A549 (cell line): ENCODE results near the gene SEMA7A. TPM values are rescaled to one million over a fixed set of nuclear protein-coding genes. Genes with fewer than 3 reads are reported as not detected.

Experiments
- ATAC-seq, 2 experiments: fragments of 200-7000 bp in 1 of 2; fragments of >200 bp in 1 of 2; cut with Nextera tagmentation in 1 of 2; cut with Tn5 transposase in 1 of 2; 3 replicates each; pipeline versions ENCODE4 v1.8.0 to v1.9.1; 2018 to 2020; ENCODE audit warnings: mild to moderate bottlenecking in 1 of 2, moderate library complexity in 1 of 2
- CTCF ChIA-PET: fragments of 300-600 bp; sonication (Branson Sonifier 250); formaldehyde crosslinking; extraction: SDS; loops from one replicate; lab custom pipeline; 2021; ENCODE audit warnings: antibody characterized with exemption, inconsistent platforms; lab: Yijun Ruan, JAX
- POLR2A ChIA-PET: fragments of 350-600 bp; formaldehyde crosslinking; extraction: SDS; loops from one replicate; lab custom pipeline; 2021; ENCODE audit warnings: antibody characterized with exemption, inconsistent platforms; lab: Yijun Ruan, JAX
- DNase-seq, 2 experiments: peaks; one replicate each; pipeline versions ENCODE4 v3.0.0 to v3.0.0-alpha.2; 2011 to 2016; ENCODE audit warnings: low read depth in 1 of 2, low spot score in 1 of 2
- FAIRE-seq: peaks from 2 replicates; lab custom pipeline; 2011; peaks lifted over from hg19 to GRCh38; lab: Jason Lieb, UNC
- H3K27ac ChIP-seq, 2 experiments: fragments of >200 bp; sonication (Bioruptor Twin); formaldehyde crosslinking; 3 replicates each; pipeline ENCODE4 v1.5.1; 2016 to 2017
- H3K4me1 ChIP-seq: fragments of >200 bp; sonication (Bioruptor Twin); formaldehyde crosslinking; 3 replicates; pipeline ENCODE4 v1.6.1; 2016
- H3K4me2 ChIP-seq: fragments of >200 bp; sonication (Bioruptor Twin); formaldehyde crosslinking; 3 replicates; pipeline ENCODE4 v1.6.1; 2016
- H3K4me3 ChIP-seq: fragments of >200 bp; sonication (Bioruptor Twin); formaldehyde crosslinking; 3 replicates; pipeline ENCODE4 v1.5.1; 2016
- H3K9me3 ChIP-seq: fragments of >200 bp; sonication (Bioruptor Twin); formaldehyde crosslinking; 3 replicates; pipeline ENCODE4 v1.6.1; 2016
- BCL3 ChIP-seq: fragments of >200 bp; sonication (Bioruptor Twin); formaldehyde crosslinking; IDR thresholded peaks from 3 replicates; pipeline ENCODE4 v1.6.1; 2016
- BHLHE40 ChIP-seq: IDR thresholded peaks from 2 replicates; pipeline ENCODE4 v1.6.1; 2012; ENCODE audit warnings: low read depth, low read length, inconsistent platforms
- CEBPB ChIP-seq, 2 experiments: fragments of >200 bp in 1 of 2; sonication (Bioruptor Twin) in 1 of 2; formaldehyde crosslinking in 1 of 2; IDR thresholded peaks; 2 replicates each; pipeline ENCODE4 v1.6.1; 2012 to 2016
- CHD2 ChIP-seq: fragments of 150-350 bp; IDR thresholded peaks from 2 replicates; pipeline ENCODE4 v1.6.1; 2014; ENCODE audit warnings: low read length; ENCODE audit not compliant: partially characterized antibody
- CHD4 ChIP-seq: fragments of 200-600 bp; sonication (generic); IDR thresholded peaks from 2 replicates; pipeline ENCODE4 v1.6.1; 2016; ENCODE audit warnings: antibody characterized with exemption, mild to moderate bottlenecking, borderline replicate concordance
- CTCF ChIP-seq: fragments of >200 bp; sonication (Bioruptor Twin); formaldehyde crosslinking; IDR thresholded peaks from 3 replicates; pipeline ENCODE4 v1.5.1; 2016
- ELK1 ChIP-seq: fragments of 150-350 bp; IDR thresholded peaks from 2 replicates; pipeline ENCODE4 v1.6.1; 2014; ENCODE audit warnings: low read depth, mild to moderate bottlenecking, low read length
- FOSL2 ChIP-seq, 2 experiments: fragments of 450-650 bp in 1 of 2; fragments of >200 bp in 1 of 2; sonication (Bioruptor Twin) in 1 of 2; formaldehyde crosslinking; IDR thresholded peaks; 2 replicates each; pipeline versions ENCODE4 v1.5.0 to v1.6.1; 2016 to 2020; ENCODE audit warnings: mild to moderate bottlenecking in 1 of 2, moderate library complexity in 1 of 2
- GATA3 ChIP-seq: IDR thresholded peaks from 2 replicates; pipeline ENCODE4 v1.6.1; 2012; ENCODE audit warnings: borderline replicate concordance
- HDAC2 ChIP-seq: fragments of 200-600 bp; sonication (generic); IDR thresholded peaks from 2 replicates; pipeline ENCODE4 v1.6.1; 2016
- HES2 ChIP-seq: fragments of >200 bp; sonication (Bioruptor Twin); formaldehyde crosslinking; IDR thresholded peaks from 2 replicates; pipeline ENCODE4 v1.6.1; 2016
- HMGXB4 ChIP-seq: fragments of 250-450 bp; sonication (Bioruptor Pico); IDR thresholded peaks from 2 replicates; pipeline ENCODE4 v1.5.0; 2021; ENCODE audit warnings: mild to moderate bottlenecking, moderate library complexity, borderline replicate concordance
- HOXB13 ChIP-seq: fragments of 250-450 bp; sonication (Bioruptor Pico); IDR thresholded peaks from 2 replicates; pipeline ENCODE4 v1.5.0; 2020; ENCODE audit warnings: low read depth, mild to moderate bottlenecking, moderate library complexity
- JUN ChIP-seq, 2 experiments: fragments of >200 bp; sonication (Bioruptor Twin); formaldehyde crosslinking; IDR thresholded peaks; 2 replicates in 1 of 2; 3 replicates in 1 of 2; pipeline ENCODE4 v1.6.1; 2016 to 2017
- KDM5A ChIP-seq: fragments of 200-600 bp; sonication (generic); IDR thresholded peaks from 2 replicates; pipeline ENCODE4 v1.6.1; 2016; ENCODE audit warnings: antibody characterized with exemption, mild to moderate bottlenecking
- MAZ ChIP-seq: fragments of 150-350 bp; IDR thresholded peaks from 2 replicates; pipeline ENCODE4 v1.6.1; 2014; ENCODE audit warnings: antibody characterized with exemption, low read depth, low read length, borderline replicate concordance
- MYC ChIP-seq: IDR thresholded peaks from 2 replicates; pipeline ENCODE4 v1.6.1; 2012; ENCODE audit warnings: mild to moderate bottlenecking, inconsistent platforms, low read length, improper control_type of control experiment, borderline replicate concordance
- NR3C1 ChIP-seq: fragments of >200 bp; sonication (Bioruptor Twin); formaldehyde crosslinking; IDR thresholded peaks from 3 replicates; pipeline ENCODE4 v1.6.1; 2017
- POLR2A ChIP-seq: IDR thresholded peaks from 2 replicates; pipeline ENCODE4 v1.6.1; 2012; ENCODE audit warnings: mild to moderate bottlenecking, low read length
- RARB ChIP-seq: fragments of 250-450 bp; sonication (Bioruptor Pico); IDR thresholded peaks from 2 replicates; pipeline ENCODE4 v1.8.0; 2021; ENCODE audit warnings: mild to moderate bottlenecking, moderate library complexity
- RCOR1 ChIP-seq: fragments of 150-350 bp; IDR thresholded peaks from 2 replicates; pipeline ENCODE4 v1.6.1; 2014; ENCODE audit warnings: antibody characterized with exemption, low read length, low read depth
- SREBF2 ChIP-seq: fragments of 450-650 bp; IDR thresholded peaks from 2 replicates; pipeline ENCODE4 v1.6.1; 2014; ENCODE audit warnings: mild to moderate bottlenecking, moderate library complexity
- TFCP2L1 ChIP-seq: fragments of 250-450 bp; sonication (Bioruptor Pico); IDR thresholded peaks from 2 replicates; pipeline ENCODE4 v1.5.0; 2021; ENCODE audit warnings: mild to moderate bottlenecking
- TP53 ChIP-seq: fragments of 250-450 bp; sonication (Bioruptor Pico); IDR thresholded peaks from 2 replicates; pipeline ENCODE4 v1.5.0; 2021; ENCODE audit warnings: mild to moderate bottlenecking, moderate library complexity
- USF2 ChIP-seq: fragments of 450-650 bp; IDR thresholded peaks from 2 replicates; pipeline ENCODE4 v1.6.1; 2014; ENCODE audit warnings: antibody characterized with exemption
- ZC3H11A ChIP-seq: fragments of 450-650 bp; IDR thresholded peaks from 2 replicates; pipeline ENCODE4 v1.6.1; 2014; ENCODE audit warnings: antibody characterized with exemption, mild to moderate bottlenecking
- ZFP36 ChIP-seq: fragments of 450-650 bp; IDR thresholded peaks from 2 replicates; pipeline ENCODE4 v1.6.1; 2014; ENCODE audit warnings: borderline replicate concordance; ENCODE audit not compliant: partially characterized antibody
- ZNF302 ChIP-seq: fragments of 250-450 bp; sonication (Bioruptor Pico); IDR thresholded peaks from 2 replicates; pipeline ENCODE4 v1.9.0; 2021; ENCODE audit warnings: inconsistent platforms, mild to moderate bottlenecking, moderate library complexity
- ZSCAN20 ChIP-seq: fragments of 250-450 bp; sonication (Bioruptor Pico); IDR thresholded peaks from 2 replicates; pipeline ENCODE4 v1.8.0; 2022; ENCODE audit warnings: mild to moderate bottlenecking, moderate library complexity
- WGBS: methylation state at CpG from one replicate; pipeline ENCODE4 v1.1.6; 2017; ENCODE audit errors: missing lambda C conversion rate; 5-methylcytosine and 5-hydroxymethylcytosine counted together
- polyA plus RNA-seq, 4 experiments: library from polyadenylated mRNA; depleted of rRNA in 3 of 4; stranded (reverse); fragments of >200 nt; fragmentation: RNase III in 1 of 4; extraction: RNeasy Plus Mini Kit Qiagen cat#74134 plus additional on column Dnase treatment in 1 of 4; gene quantifications; 2 replicates in 3 of 4; 3 replicates in 1 of 4; pipeline ENCODE4 v1.2.3, GENCODE V29; 2011 to 2017

Gene SEMA7A
- polyA plus RNA-seq, 2 of the 4 experiments (the other 2 are of a cell fraction) = 0.44 to 1.2 TPM

- FAIRE-seq = no peak
Observed at GRCh38 chr15:74384566-74384880, 49.2 kb downstream of the SEMA7A start.

GRCh38 chr15:74383695-74384565 lies 49.8 kb downstream of the SEMA7A start:
- peak overlapping the region in 1 of 2 experiments; percentile 42; a peak in 2 of 6 replicates for H3K27ac ChIP-seq
- CTCF ChIA-PET = interaction anchor here (0.7 to 23.0 kb wide), 6 partner anchors 9 to 108 kb away, joined by 3 to 681 read pairs (median 4); partner anchors contain the start of gene SEMA7A
- peaks cover 13% of the 10 kb centered on the region for H3K4me1 ChIP-seq
- H3K9me3 ChIP-seq = no peaks in the 10 kb centered on the region
- POLR2A ChIA-PET = no interaction called here
- DNase-seq (peak in 1 of 2 experiments; percentile 33), ATAC-seq (peak in 1 of 2 experiments; percentile 7; a peak in 1 of 6 replicates), FAIRE-seq (no peak)
- no peak overlapping the region for H3K4me3 ChIP-seq
- 62% methylated on average over 8 of the region's 8 CpGs for WGBS
- no peak overlapping the region for H3K4me2 ChIP-seq
- TF ChIP-seq BHLHE40 (no peak), SREBF2 (no peak), CHD4 (no peak), ZC3H11A (no peak), KDM5A (no peak), MYC (no peak), CHD2 (no peak), NR3C1 (no peak), ZNF302 (no peak), RCOR1 (no peak), TP53 (CRISPR knock-in tag) (no peak), CTCF (no peak), USF2 (no peak), GATA3 (no peak)

More at GRCh38 chr15:74384566-74384880, 49.2 kb downstream of the SEMA7A start:
- DNase-seq (no peak), ATAC-seq (no peak)
- no peak for TF ChIP-seq RARB (CRISPR knock-in tag)
- no peak for TF ChIP-seq ZSCAN20 (CRISPR knock-in tag)
- TF ChIP-seq BCL3 = no peak
- TF ChIP-seq HMGXB4 = no peak
- no peak for TF ChIP-seq JUN (IDR thresholded peaks at IDR 0.05)
- no peak for TF ChIP-seq CEBPB (IDR thresholded peaks at IDR 0.05)
- no peak for TF ChIP-seq ZFP36
- TF ChIP-seq GATA3 = no peak
- no peak for TF ChIP-seq HES2
- no peak for TF ChIP-seq ELK1
- TF ChIP-seq ZNF302 = no peak
- TF ChIP-seq BHLHE40 = no peak
- TF ChIP-seq SREBF2 = no peak
- no peak for TF ChIP-seq HDAC2
- TF ChIP-seq POLR2A = no peak
- no peak for TF ChIP-seq HOXB13 (CRISPR knock-in tag)
- no peak for TF ChIP-seq MAZ
- no peak for TF ChIP-seq FOSL2 (IDR thresholded peaks at IDR 0.05)
- no peak for TF ChIP-seq FOSL2 (CRISPR knock-in tag; IDR thresholded peaks at IDR 0.05)
- no peak for TF ChIP-seq TFCP2L1
- peaks cover 13% of the 10 kb centered on the region for H3K4me1 ChIP-seq
- no peak overlapping the region for H3K4me2 ChIP-seq
- peak overlapping the region in 1 of 2 experiments; percentile 42; a peak in 2 of 6 replicates for H3K27ac ChIP-seq
- no peak overlapping the region for H3K4me3 ChIP-seq
- H3K9me3 ChIP-seq = no peaks in the 10 kb centered on the region
- POLR2A ChIA-PET = no interaction called here
- WGBS = 50% methylated on average over 3 of the region's 3 CpGs
- CTCF ChIA-PET = interaction anchor here (0.7 to 23.0 kb wide), 7 partner anchors 9 to 107 kb away, joined by 3 to 681 read pairs (median 3); partner anchors contain the start of gene SEMA7A
